T-helper 2 cell treated with Interferon-gamma antibody and Interleukin-4, amounts not matched to agents 5 μg/mL and 100 μg/mL, for 36 hours (primary cell): ENCODE results near the gene CACNG7.

Experiments
- DNase-seq: peaks from one replicate; pipeline ENCODE4 v3.0.0; 2021; ENCODE audit warnings: low spot score
- H3K27ac Mint-ChIP-seq: one replicate; pipeline ENCODE4 v1.8.0; 2021; ENCODE audit warnings: mild to moderate bottlenecking, mixed read lengths
- H3K27me3 Mint-ChIP-seq: one replicate; pipeline ENCODE4 v1.8.0; 2021; ENCODE audit warnings: low read depth, mixed read lengths
- H3K36me3 Mint-ChIP-seq: one replicate; pipeline ENCODE4 v1.8.0; 2021; ENCODE audit warnings: low read depth, mixed read lengths
- H3K4me1 Mint-ChIP-seq: one replicate; pipeline ENCODE4 v1.8.0; 2021; ENCODE audit warnings: low read depth, mixed read lengths
- H3K4me3 Mint-ChIP-seq: one replicate; pipeline ENCODE4 v1.8.0; 2022; ENCODE audit warnings: mild to moderate bottlenecking, moderate library complexity, mixed read lengths
- H3K9me3 Mint-ChIP-seq: one replicate; pipeline ENCODE4 v1.8.0; 2021; ENCODE audit warnings: mixed read lengths

Gene CACNG7

DNA sequence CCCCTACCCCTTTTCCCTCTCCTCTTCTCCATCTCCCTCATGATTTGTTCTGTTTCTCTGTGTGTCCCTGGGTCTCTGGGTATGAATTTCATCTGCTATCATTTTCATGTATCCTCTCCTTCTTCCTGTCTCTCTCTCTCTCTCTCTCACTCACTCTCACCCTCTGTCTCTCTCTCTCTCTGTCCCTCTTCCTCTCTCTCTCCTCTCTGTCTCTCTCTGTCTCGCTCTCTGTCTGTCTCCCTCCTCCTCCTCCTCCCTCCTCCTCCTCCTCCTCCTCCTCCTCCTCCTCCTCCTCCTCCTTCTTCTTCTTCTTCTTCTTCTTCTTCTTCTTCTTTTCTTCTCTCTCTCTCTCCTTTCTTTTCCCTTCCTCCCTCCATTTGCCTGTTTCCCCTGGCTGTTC lies 3.3 kb upstream of the CACNG7 start:
- Mint-ChIP-seq H3K27ac (no peak overlapping the region), H3K36me3 (no peaks in the 10 kb centered on the region), H3K9me3 (no peaks in the 10 kb centered on the region), H3K27me3 (peaks cover 48% of the 10 kb centered on the region), H3K4me1 (peaks cover 11% of the 10 kb centered on the region), H3K4me3 (no peak overlapping the region)
- no peak for DNase-seq

DNA sequence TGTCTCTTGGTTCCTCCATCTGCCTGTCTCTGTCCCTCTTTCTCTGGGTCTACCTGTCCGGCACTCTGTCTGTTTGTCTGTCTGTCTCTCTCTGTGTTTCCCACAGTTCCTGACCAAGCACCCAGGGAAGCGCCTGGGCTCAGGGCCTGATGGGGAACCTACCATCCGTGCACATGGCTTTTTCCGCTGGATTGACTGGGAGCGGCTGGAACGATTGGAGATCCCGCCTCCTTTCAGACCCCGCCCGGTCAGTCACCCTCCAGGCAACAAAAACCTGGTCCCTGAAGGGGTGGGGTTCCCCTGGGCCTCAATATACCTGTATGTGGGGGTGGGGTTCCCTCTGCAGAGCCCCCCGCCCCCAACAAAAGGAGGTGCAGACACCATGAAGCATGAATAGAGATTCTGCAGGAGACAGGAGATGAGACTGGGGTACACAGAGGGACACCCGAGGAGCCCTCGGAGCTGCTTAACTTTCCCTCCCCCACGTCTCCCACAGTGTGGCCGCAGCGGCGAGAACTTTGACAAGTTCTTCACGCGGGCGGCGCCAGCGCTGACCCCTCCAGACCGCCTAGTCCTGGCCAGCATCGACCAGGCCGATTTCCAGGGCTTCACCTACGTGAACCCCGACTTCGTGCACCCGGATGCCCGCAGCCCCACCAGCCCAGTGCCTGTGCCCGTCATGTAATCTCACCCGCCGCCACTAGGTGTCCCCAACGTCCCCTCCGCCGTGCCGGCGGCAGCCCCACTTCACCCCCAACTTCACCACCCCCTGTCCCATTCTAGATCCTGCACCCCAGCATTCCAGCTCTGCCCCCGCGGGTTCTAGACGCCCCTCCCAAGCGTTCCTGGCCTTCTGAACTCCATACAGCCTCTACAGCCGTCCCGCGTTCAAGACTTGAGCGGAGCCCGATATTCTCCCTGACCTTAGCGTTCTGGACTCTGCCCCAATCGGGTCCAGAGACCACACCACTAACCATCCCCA lies 2.6 kb upstream of the CACNG7 start:
- Mint-ChIP-seq H3K36me3 (no peaks in the 10 kb centered on the region), H3K27ac (no peak overlapping the region), H3K27me3 (peaks cover 54% of the 10 kb centered on the region), H3K4me1 (peaks cover 11% of the 10 kb centered on the region), H3K9me3 (no peaks in the 10 kb centered on the region), H3K4me3 (no peak overlapping the region)
- peak; percentile 49 for DNase-seq

DNA sequence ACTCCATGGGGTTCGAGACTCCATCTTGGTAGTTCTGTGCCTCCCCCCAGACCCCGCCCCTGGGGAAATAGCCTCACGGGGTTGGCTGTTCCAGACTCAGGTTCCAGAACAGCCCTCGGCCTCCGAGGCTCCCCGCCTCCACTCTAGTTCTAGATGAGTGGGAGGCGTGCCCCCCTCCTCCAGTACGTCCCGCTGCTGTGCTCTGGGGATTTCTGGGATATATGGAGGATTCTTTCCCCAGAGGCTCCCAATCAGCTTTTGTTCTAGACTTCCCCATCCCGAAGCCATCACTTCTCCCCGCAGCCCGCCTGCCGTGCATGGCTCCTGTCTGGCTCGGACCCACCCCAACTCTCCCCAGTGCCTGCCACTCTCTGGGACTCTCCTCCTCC lies 1.9 kb upstream of the CACNG7 start:
- Mint-ChIP-seq H3K36me3 (no peaks in the 10 kb centered on the region), H3K27me3 (peaks cover 59% of the 10 kb centered on the region), H3K4me1 (peaks cover 11% of the 10 kb centered on the region), H3K9me3 (no peaks in the 10 kb centered on the region), H3K4me3 (no peak overlapping the region), H3K27ac (no peak overlapping the region)
- DNase-seq, result no peak

DNA sequence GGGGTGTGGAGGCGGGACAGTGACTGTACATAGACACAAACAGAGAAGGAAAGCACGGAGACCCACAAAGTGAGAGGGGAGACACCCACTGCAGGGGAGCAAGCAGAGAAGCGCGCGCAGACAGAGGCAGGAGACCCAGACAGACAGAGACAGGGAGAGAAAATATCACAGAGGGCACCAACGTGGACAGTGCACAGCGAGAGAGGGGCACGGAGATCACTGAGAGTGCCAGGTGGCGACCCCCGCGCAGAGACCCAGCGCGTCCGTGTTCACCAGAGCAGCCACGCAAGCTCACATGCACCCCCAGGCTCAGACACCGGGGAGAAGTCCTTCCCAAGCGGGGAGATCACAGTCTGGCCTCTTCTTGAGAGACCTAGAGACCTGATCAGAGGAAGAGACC lies 1.4 kb upstream of the CACNG7 start:
- Mint-ChIP-seq H3K9me3 (no peaks in the 10 kb centered on the region), H3K4me1 (peaks cover 11% of the 10 kb centered on the region), H3K27me3 (peaks cover 59% of the 10 kb centered on the region), H3K27ac (no peak overlapping the region), H3K36me3 (no peaks in the 10 kb centered on the region), H3K4me3 (peak overlapping the region; percentile 1)
- DNase-seq, result no peak

DNA sequence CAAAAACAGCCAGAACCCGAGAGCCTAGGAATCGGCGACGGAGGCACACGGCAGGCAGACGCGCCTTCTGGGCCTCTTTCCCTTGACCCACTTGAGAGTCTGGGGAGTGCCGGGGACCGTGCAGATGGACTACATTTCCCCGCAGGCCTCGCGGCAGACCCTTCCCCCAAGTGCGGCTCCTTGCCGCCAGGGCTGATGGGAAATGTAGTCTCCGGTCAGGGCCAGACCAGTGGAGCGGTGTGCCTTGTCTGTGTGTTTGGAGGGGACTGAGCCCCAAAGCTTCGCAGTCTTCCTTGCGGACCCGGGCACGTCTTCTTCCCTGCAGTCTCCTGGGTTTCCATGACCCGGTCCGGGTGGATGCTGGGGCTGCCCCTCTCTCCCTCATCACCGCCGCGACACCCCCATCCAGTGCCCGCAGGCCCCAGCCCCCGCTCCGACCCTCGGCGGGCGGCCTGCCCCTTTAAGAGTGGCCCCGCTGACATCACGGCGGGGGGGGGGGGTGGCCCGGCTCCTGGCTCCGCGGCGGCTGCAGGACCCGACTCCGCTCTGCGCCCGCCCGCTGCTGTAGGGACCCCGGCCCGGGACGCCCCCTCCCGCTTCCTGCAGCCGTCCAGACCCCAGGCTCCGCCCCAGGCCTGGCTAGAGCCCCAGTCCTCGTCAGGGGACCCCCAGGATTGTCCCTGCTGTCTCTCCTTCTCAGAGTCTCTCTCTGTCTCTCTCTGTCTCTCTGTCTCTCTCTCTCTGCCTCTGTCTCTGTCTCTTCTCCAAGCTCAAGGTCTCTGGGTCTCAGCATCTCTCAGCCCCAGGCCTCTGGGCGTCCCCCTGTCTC lies 758 bp upstream of the CACNG7 start:
- Mint-ChIP-seq H3K36me3 (no peaks in the 10 kb centered on the region), H3K27ac (peak overlapping the region; percentile 27), H3K4me3 (peak overlapping the region; percentile 22), H3K4me1 (peaks cover 11% of the 10 kb centered on the region), H3K27me3 (peaks cover 59% of the 10 kb centered on the region), H3K9me3 (no peaks in the 10 kb centered on the region)
- peak; percentile 37 for DNase-seq

DNA sequence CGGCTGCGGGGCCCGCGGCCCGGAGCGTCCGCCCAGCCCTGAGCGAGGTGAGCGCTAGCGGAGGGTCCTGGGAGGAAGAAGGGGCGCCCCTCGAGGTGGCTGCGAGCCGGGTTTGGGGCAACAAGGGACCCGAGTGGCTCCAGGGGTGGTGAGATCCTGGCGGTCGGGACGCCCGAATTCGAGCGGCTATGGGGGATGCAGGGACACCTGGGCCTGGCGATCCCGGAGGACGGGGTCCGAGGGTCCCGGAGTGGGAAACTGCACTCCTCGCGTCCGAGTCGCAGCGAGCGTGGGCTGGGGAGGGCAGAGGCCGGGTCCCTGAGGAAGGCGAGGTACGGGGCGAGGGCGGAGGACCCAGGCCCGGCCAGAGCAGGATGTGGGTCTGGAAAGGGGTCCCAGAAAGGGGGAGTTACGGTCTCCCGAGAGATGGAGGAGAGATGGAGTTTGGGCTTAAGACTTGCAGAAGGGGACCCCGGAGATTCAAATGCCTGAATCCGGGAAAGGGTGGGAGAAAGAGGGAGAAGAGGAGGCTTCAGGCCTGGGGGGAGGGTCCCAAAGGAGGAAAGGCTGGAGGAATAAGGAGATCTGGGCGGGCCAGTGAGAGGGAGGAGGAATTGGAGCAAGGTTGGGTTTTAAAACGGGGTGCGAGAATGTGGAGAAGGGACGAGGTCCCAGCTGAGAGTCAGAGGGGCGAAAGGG lies 542 bp downstream of the CACNG7 start:
- no peaks in the 10 kb centered on the region for H3K36me3 Mint-ChIP-seq
- H3K9me3 Mint-ChIP-seq, result no peaks in the 10 kb centered on the region
- H3K4me3 Mint-ChIP-seq, result no peak overlapping the region
- H3K27me3 Mint-ChIP-seq, result peaks cover 56% of the 10 kb centered on the region
- H3K4me1 Mint-ChIP-seq, result peaks cover 11% of the 10 kb centered on the region
- DNase-seq, result no peak
- H3K27ac Mint-ChIP-seq, result no peak overlapping the region

DNA sequence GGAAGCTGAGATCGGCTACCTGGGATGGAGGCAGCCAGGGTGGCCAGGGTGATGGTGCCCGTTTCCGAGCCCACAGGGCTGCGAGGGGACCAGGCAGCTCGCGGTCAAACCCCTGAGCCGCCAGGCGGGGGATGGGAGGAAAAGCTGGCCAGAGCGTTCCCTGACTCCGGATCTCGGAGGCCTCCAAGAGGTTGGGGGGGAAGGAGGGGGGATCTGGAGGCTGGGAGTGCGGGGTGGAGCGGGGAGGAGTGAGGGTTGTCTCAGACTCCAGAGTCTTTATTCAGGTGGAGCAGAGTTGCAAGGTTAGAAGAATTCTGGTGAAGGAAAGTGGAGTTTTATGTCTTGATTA lies 1.1 kb downstream of the CACNG7 start:
- H3K27ac Mint-ChIP-seq, result no peak overlapping the region
- no peak for DNase-seq
- no peaks in the 10 kb centered on the region for H3K9me3 Mint-ChIP-seq
- H3K27me3 Mint-ChIP-seq, result peaks cover 56% of the 10 kb centered on the region
- peaks cover 10% of the 10 kb centered on the region for H3K4me1 Mint-ChIP-seq
- no peak overlapping the region for H3K4me3 Mint-ChIP-seq
- no peaks in the 10 kb centered on the region for H3K36me3 Mint-ChIP-seq

DNA sequence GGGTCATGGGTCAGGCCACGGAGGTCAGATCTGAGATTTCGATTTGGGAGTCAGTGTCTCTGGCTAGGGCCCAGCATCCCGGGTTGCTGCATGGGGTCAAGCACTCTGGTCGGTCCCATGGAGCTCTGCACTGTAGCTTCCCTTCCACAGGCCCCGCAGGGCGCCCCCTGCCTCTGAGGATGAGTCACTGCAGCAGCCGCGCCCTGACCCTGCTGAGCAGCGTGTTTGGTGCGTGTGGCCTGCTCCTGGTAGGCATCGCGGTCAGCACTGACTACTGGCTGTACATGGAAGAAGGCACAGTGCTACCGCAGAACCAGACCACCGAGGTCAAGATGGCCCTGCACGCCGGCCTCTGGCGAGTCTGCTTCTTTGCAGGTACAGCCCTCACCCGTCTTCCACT lies 3.6 kb downstream of the CACNG7 start:
- Mint-ChIP-seq H3K4me3 (no peak overlapping the region), H3K27ac (no peak overlapping the region), H3K36me3 (no peaks in the 10 kb centered on the region), H3K4me1 (peaks cover 6% of the 10 kb centered on the region), H3K9me3 (no peaks in the 10 kb centered on the region), H3K27me3 (peaks cover 37% of the 10 kb centered on the region)
- no peak for DNase-seq

DNA sequence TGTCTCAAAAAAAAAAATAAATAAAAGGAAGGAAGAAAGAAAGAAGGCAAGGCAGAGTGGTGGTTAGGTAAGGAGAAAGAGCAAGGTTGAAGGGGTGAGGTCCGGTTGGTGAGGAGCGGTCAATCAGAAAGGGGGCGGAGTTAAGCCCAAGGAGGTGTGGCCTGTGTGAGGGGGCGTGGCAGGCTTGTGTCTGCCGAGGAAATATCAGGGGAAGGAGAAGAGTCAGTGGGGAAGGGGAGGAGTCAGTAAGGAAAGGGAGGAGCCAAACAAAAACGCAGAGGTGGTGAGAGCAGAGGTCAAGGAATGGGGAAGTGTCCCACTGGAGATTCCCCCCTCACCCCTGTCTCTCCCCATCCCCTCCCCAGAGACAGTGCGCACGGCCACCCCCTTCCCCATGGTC lies 5.9 kb downstream of the CACNG7 start:
- no peak for DNase-seq
- no peak overlapping the region for H3K27ac Mint-ChIP-seq
- no peaks in the 10 kb centered on the region for H3K36me3 Mint-ChIP-seq
- no peaks in the 10 kb centered on the region for H3K9me3 Mint-ChIP-seq
- H3K4me1 Mint-ChIP-seq, result no peaks in the 10 kb centered on the region
- peaks cover 19% of the 10 kb centered on the region for H3K27me3 Mint-ChIP-seq
- H3K4me3 Mint-ChIP-seq, result no peak overlapping the region

DNA sequence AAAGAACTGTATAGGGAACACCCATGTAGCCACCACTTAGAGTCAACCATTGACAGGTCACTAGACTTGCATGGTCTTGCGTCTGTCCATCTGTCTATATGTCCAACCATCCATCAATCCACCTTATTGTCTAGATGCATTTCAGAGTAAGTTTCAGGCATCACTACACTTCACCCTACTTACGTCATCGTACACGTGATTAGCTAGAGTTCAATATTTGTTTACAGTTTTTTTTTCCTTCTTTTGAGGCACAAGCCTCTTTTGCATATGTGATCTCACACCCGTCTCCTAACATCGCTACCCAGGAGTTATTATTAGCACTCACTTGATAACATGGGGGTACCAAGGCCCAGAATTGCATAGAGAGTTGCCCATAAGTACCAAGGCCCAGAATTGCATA lies 6.9 kb downstream of the CACNG7 start:
- no peak overlapping the region for H3K4me3 Mint-ChIP-seq
- H3K9me3 Mint-ChIP-seq, result no peaks in the 10 kb centered on the region
- H3K27me3 Mint-ChIP-seq, result peaks cover 9% of the 10 kb centered on the region

DNA sequence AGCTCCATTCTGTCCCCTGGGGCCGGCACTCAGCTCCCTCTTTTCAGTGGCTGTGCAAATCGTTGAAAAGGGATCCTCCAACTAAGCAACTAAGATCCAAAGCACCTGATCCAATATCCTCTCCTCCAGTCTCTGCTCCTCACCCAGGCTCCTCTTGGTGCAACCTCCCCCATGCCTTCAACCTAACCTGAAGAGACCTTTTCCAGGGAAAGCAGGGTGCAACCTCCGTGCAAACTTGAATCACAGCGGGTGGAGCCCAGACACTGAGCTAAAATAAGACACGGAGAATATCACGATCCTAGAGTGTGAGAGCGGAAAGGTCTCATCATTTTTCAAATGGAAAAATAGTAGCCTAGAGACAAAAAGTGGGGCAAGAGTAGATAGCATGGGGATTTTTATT lies 8.3 kb downstream of the CACNG7 start:
- Mint-ChIP-seq H3K4me3 (no peak overlapping the region), H3K9me3 (no peaks in the 10 kb centered on the region), H3K36me3 (no peaks in the 10 kb centered on the region), H3K4me1 (no peaks in the 10 kb centered on the region), H3K27me3 (no peaks in the 10 kb centered on the region), H3K27ac (no peak overlapping the region)
- DNase-seq, result no peak

More for the DNA sequence above, 6.9 kb downstream of the CACNG7 start:
- no peak for DNase-seq
- no peak overlapping the region for H3K27ac Mint-ChIP-seq
- H3K36me3 Mint-ChIP-seq, result no peaks in the 10 kb centered on the region
- H3K4me1 Mint-ChIP-seq, result no peaks in the 10 kb centered on the region

DNA sequence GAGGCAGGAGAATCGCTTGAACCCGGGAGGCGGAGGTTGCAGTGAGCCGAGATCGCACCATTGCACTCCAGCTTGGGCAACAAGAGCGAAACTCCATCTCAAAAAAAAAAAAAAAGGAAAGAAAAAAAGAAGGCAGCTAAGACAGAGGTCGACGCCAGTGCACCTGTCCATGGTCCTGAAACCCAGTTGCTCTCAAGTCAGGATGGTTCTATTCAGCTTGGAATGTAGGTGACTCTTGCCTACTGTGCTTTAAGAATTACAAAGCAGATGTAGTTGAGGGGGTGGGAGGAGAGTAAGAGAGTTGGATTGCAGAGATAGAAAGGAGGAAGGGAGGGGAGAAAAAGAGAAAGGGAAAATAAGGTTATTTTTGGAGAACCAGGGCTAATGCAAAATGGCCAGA lies 18.7 kb downstream of the CACNG7 start:
- Mint-ChIP-seq H3K4me1 (no peaks in the 10 kb centered on the region), H3K9me3 (peaks cover 3% of the 10 kb centered on the region)
- DNase-seq, result no peak

DNA sequence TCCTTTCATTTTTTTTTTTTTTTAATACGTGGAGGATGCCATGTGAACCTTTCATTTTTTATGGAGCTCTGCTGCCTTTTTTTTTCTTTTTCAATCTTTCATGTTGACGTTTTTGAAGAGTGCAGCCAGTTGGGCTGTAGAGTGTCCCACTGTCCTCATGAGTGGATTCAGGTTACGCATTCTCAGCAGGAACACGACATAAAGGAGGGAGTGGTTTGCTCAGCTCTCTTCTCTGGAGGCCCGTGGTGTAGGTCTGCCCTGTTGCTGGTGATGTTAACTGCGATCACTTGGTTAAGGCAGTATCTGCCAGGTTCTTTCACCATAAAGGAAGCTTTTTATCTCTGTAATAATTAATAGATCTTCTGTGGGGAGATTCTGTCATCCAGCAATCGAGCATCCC lies 27.0 kb downstream of the CACNG7 start:
- no peak for DNase-seq
- no peak overlapping the region for H3K4me3 Mint-ChIP-seq
- peaks cover 1% of the 10 kb centered on the region for H3K27me3 Mint-ChIP-seq
- H3K36me3 Mint-ChIP-seq, result no peaks in the 10 kb centered on the region
- H3K27ac Mint-ChIP-seq, result no peak overlapping the region
- H3K4me1 Mint-ChIP-seq, result no peaks in the 10 kb centered on the region
- no peaks in the 10 kb centered on the region for H3K9me3 Mint-ChIP-seq

More for the DNA sequence above, 18.7 kb downstream of the CACNG7 start:
- Mint-ChIP-seq H3K4me3 (no peak overlapping the region), H3K27ac (no peak overlapping the region), H3K27me3 (no peaks in the 10 kb centered on the region), H3K36me3 (no peaks in the 10 kb centered on the region)
